Muscle of leg (tissue), 11 donors: ENCODE results near the gene SLC12A7. TPM values are rescaled to one million over a fixed set of nuclear protein-coding genes. Genes with fewer than 3 reads are reported as not detected.

Source experiments
- DNase-seq: peaks from one replicate; pipeline ENCODE4 v3.0.0; 2013
- H3K27ac ChIP-seq: one replicate; pipeline ENCODE4 v1.5.1; 2013; ENCODE audit warnings: mild to moderate bottlenecking, low read length, control low read depth
- H3K27me3 ChIP-seq: one replicate; pipeline ENCODE4 v1.6.1; 2013; ENCODE audit warnings: low read length; ENCODE audit not compliant: control insufficient read depth, insufficient read depth
- H3K36me3 ChIP-seq: one replicate; pipeline ENCODE4 v1.6.1; 2013; ENCODE audit warnings: low read length; ENCODE audit not compliant: control insufficient read depth, insufficient read depth
- H3K4me1 ChIP-seq: one replicate; pipeline ENCODE4 v1.6.1; 2013; ENCODE audit warnings: low read length; ENCODE audit not compliant: control insufficient read depth, insufficient read depth
- H3K4me3 ChIP-seq: one replicate; pipeline ENCODE4 v1.5.1; 2013; ENCODE audit warnings: low read length, control low read depth
- H3K9me3 ChIP-seq: replicated peaks from 2 replicates; pipeline ENCODE4 v1.6.1; 2013; ENCODE audit warnings: low read depth, low read length; ENCODE audit not compliant: control insufficient read depth
- WGBS: methylation state at CpG from one replicate; pipeline ENCODE4 v1.1.5; 2013; ENCODE audit warnings: missing lambda C conversion rate; ENCODE audit not compliant: insufficient coverage; 5-methylcytosine and 5-hydroxymethylcytosine counted together
- polyA plus RNA-seq, 8 donors: library from polyadenylated mRNA; unstranded; fragments of 120-200 nt; gene quantifications; one replicate each; pipeline versions ENCODE4 v1.2.1 to v1.2.3, GENCODE V29; 2013; ENCODE audit warnings: inconsistent platforms in 1 of 8, low replicate concordance in 1 of 8; ENCODE audit not compliant: insufficient read length in 8 of 8, insufficient read depth in 1 of 8
- total RNA-seq: library from RNA; stranded (reverse); fragments of 120-200 nt; gene quantifications from one replicate; pipeline ENCODE4 v1.2.4, GENCODE V29; 2013

The SLC12A7 gene
- total and polyA plus RNA-seq, 9 donors, result 5.5 to 12.5 (median 10.8) TPM

DNA sequence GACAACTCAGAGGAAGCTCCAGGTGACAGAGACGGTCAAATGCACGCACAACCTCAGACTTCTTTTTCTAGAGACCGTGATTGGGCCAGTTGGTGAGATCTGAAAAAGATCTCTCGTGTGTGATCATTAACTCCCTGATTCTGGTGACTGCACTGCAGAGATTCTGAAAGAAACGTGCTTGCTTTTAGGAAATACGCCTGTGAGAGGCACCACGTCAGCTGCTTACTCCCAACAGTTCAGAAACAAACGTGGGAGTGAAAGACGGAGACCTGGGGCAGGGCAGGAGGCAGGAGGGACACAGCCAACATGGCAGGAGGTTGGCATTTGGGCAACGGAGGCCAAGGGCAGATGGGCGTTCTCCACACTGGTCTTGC is 15.9 kb downstream of the SLC12A7 start:
- Histone ChIP-seq H3K27me3 (peaks cover 11% of the 10 kb centered on the region), H3K27ac (no peak overlapping the region), H3K4me1 (peaks cover 45% of the 10 kb centered on the region), H3K4me3 (no peak overlapping the region), H3K36me3 (peaks cover 19% of the 10 kb centered on the region), H3K9me3 (no peaks in the 10 kb centered on the region)
- no peak for DNase-seq
- WGBS, result 72% methylated on average over 10 of the region's 11 CpGs

GRCh38 chr5:1095302-1095989 is 16.4 kb downstream of the SLC12A7 start:
- Histone ChIP-seq H3K9me3 (no peaks in the 10 kb centered on the region), H3K27ac (no peak overlapping the region), H3K36me3 (peaks cover 20% of the 10 kb centered on the region), H3K4me1 (peaks cover 43% of the 10 kb centered on the region), H3K27me3 (peaks cover 11% of the 10 kb centered on the region), H3K4me3 (no peak overlapping the region)
- DNase-seq, result no peak
- 88% methylated on average over 19 of the region's 22 CpGs for WGBS

DNA sequence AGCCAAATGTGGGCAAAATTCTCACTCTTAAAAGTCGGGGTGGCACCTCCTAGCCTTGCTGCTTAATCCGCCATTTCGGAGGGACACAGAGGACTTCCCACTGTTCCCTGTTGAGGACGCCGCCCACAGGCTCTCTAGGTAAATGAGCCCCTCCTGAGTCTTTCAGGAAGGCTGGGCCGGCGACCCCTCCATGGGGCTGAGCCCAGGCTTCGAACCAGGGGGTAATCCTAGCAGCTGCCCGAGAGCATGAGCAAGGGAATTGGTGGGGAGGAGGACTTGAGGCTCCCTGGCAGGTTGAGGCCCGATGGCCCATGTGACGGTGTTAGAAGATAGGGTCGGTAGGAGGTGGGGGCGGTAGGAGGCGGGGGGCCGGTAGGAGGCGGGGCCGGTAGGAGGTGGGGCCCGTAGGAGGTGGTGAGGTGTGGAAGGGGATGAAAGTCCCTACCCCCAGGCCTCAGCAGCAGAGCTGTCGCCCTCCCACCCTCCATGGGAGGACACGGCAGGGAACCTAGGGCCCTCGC is 17.1 kb downstream of the SLC12A7 start:
- WGBS, result 76% methylated on average over 12 of the region's 21 CpGs
- Histone ChIP-seq H3K4me1 (peaks cover 43% of the 10 kb centered on the region), H3K9me3 (no peaks in the 10 kb centered on the region), H3K27ac (no peak overlapping the region), H3K27me3 (peaks cover 11% of the 10 kb centered on the region), H3K36me3 (peaks cover 26% of the 10 kb centered on the region), H3K4me3 (no peak overlapping the region)
- no peak for DNase-seq

GRCh38 chr5:1093361-1093760 is 18.5 kb downstream of the SLC12A7 start:
- 86% methylated on average over 26 of the region's 26 CpGs for WGBS
- no peak overlapping the region for H3K4me3 ChIP-seq
- peaks cover 30% of the 10 kb centered on the region for H3K36me3 ChIP-seq

GRCh38 chr5:1092122-1092521 is 19.7 kb downstream of the SLC12A7 start:
- Histone ChIP-seq H3K27ac (peak overlapping the region; percentile 55), H3K9me3 (no peaks in the 10 kb centered on the region), H3K4me1 (peaks cover 39% of the 10 kb centered on the region), H3K4me3 (no peak overlapping the region), H3K36me3 (peaks cover 40% of the 10 kb centered on the region), H3K27me3 (peaks cover 9% of the 10 kb centered on the region)
- 30% methylated on average over 12 of the region's 14 CpGs for WGBS
- no peak for DNase-seq

More at GRCh38 chr5:1093361-1093760, 18.5 kb downstream of the SLC12A7 start:
- Histone ChIP-seq H3K27ac (no peak overlapping the region), H3K9me3 (no peaks in the 10 kb centered on the region), H3K27me3 (peaks cover 11% of the 10 kb centered on the region), H3K4me1 (peaks cover 46% of the 10 kb centered on the region)
- DNase-seq, result no peak

DNA sequence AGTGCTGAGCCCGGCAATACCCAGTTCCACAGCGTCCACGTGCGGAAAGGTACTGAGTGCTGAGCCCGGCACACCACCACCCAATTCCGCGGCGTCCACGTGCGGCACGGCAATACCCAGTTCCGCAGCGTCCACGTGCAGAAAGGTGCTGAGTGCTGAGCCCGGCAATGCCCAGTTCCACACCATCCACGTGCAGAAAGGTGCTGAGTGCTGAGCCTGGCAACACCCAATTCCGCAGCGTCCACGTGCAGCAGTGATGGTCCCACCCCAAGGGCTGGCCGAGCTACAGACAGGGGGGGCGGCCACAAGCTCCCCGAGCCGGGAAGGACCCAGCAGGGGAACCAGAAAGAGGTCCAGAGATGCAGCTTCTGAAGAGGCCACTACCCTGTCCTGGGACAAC is 20.2 kb downstream of the SLC12A7 start:
- Histone ChIP-seq H3K9me3 (no peaks in the 10 kb centered on the region), H3K27me3 (peaks cover 5% of the 10 kb centered on the region), H3K27ac (peak overlapping the region; percentile 55), H3K36me3 (peaks cover 45% of the 10 kb centered on the region), H3K4me3 (no peak overlapping the region), H3K4me1 (peaks cover 35% of the 10 kb centered on the region)
- DNase-seq, result no peak
- WGBS, result 82% methylated on average over 23 of the region's 23 CpGs

DNA sequence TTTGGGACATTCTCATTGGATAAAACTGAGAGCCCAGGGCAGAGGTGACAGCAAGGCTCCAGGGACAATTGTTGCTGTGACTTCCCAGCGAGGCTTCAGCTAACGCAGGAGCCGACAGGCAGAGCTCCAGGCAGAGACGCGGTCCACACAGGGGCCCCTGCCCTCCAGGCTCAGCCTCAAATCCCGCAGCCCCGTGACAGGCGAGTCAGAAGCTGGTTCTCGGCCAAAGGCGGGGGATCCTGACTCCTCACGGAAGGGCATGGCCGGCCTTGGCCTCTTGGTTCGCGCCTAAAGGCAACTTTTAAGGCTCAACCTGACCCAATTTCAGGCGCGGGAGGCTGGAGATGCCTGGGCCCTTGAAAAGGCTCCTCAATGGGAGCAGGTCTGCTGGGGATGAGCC is 21.3 kb downstream of the SLC12A7 start:
- Histone ChIP-seq H3K9me3 (no peaks in the 10 kb centered on the region), H3K36me3 (peaks cover 44% of the 10 kb centered on the region), H3K4me3 (no peak overlapping the region), H3K27me3 (peaks cover 3% of the 10 kb centered on the region), H3K27ac (no peak overlapping the region), H3K4me1 (peaks cover 35% of the 10 kb centered on the region)
- DNase-seq, result no peak
- 62% methylated on average over 16 of the region's 16 CpGs for WGBS

- H3K36me3 ChIP-seq, result peaks cover 43% of the 10 kb centered on the region
- no peaks in the 10 kb centered on the region for H3K9me3 ChIP-seq
- H3K27ac ChIP-seq, result no peak overlapping the region
- H3K4me3 ChIP-seq, result no peak overlapping the region
- peaks cover 35% of the 10 kb centered on the region for H3K4me1 ChIP-seq
- H3K27me3 ChIP-seq, result peaks cover 3% of the 10 kb centered on the region
- DNase-seq, result no peak
- WGBS, result 61% methylated on average over 9 of the region's 15 CpGs
Observed at GRCh38 chr5:1089621-1090040, 22.2 kb downstream of the SLC12A7 start.

GRCh38 chr5:1089146-1089545 is 22.7 kb downstream of the SLC12A7 start:
- Histone ChIP-seq H3K9me3 (no peaks in the 10 kb centered on the region), H3K27ac (no peak overlapping the region), H3K36me3 (peaks cover 44% of the 10 kb centered on the region), H3K4me1 (peaks cover 35% of the 10 kb centered on the region), H3K27me3 (peaks cover 3% of the 10 kb centered on the region), H3K4me3 (no peak overlapping the region)
- no peak for DNase-seq
- WGBS, result 18% methylated on average over 6 of the region's 11 CpGs

GRCh38 chr5:1088726-1089125 is 23.1 kb downstream of the SLC12A7 start:
- peaks cover 35% of the 10 kb centered on the region for H3K4me1 ChIP-seq
- 86% methylated on average over 30 of the region's 30 CpGs for WGBS
- no peak for DNase-seq
- peaks cover 3% of the 10 kb centered on the region for H3K27me3 ChIP-seq
- H3K9me3 ChIP-seq, result no peaks in the 10 kb centered on the region
- H3K36me3 ChIP-seq, result peaks cover 46% of the 10 kb centered on the region
- no peak overlapping the region for H3K27ac ChIP-seq
- H3K4me3 ChIP-seq, result no peak overlapping the region
